Keratinocyte (primary cell): ENCODE results near the gene APOA4. TPM values are rescaled to one million over a fixed set of nuclear protein-coding genes. Genes with fewer than 3 reads are reported as not detected.

Source experiments
- DNase-seq: peaks from one replicate; pipeline ENCODE4 v3.0.0-alpha.2; 2011; ENCODE audit warnings: low read depth, missing footprints, low spot score
- FAIRE-seq: peaks from 2 replicates; lab custom pipeline; 2011; peaks lifted over from hg19 to GRCh38; lab: Jason Lieb, UNC
- H2AFZ ChIP-seq: 2 replicates; pipeline ENCODE4 v1.6.0; 2012; ENCODE audit warnings: low read length, control low read depth, inconsistent platforms; ENCODE audit not compliant: control insufficient read depth
- H3K27ac ChIP-seq: 2 replicates; pipeline ENCODE4 v1.5.1; 2011; ENCODE audit warnings: low read length; ENCODE audit not compliant: control insufficient read depth, insufficient read depth
- H3K27me3 ChIP-seq: 3 replicates; pipeline ENCODE4 v1.6.0; 2011; ENCODE audit warnings: low read length; ENCODE audit not compliant: control insufficient read depth, insufficient read depth; ENCODE audit errors: extremely low read depth
- H3K36me3 ChIP-seq, 2 experiments: 2 replicates in 1 of 2; 3 replicates in 1 of 2; pipeline ENCODE4 v1.5.1; 2011; ENCODE audit warnings: low read length in 2 of 2, mild to moderate bottlenecking in 1 of 2; ENCODE audit not compliant: control insufficient read depth in 2 of 2, insufficient read depth in 2 of 2; ENCODE audit errors: extremely low read depth in 1 of 2
- H3K4me1 ChIP-seq: 3 replicates; pipeline ENCODE4 v1.5.1; 2011; ENCODE audit warnings: low read length; ENCODE audit not compliant: control insufficient read depth, insufficient read depth; ENCODE audit errors: extremely low read depth
- H3K4me2 ChIP-seq: 3 replicates; pipeline ENCODE4 v1.6.0; 2011; ENCODE audit warnings: low read depth, low read length; ENCODE audit not compliant: control insufficient read depth, insufficient read depth; ENCODE audit errors: extremely low read depth
- H3K4me3 ChIP-seq, 3 experiments: fragments of 200-600 bp in 1 of 3; sonication (generic) in 1 of 3; 2 replicates in 2 of 3; 3 replicates in 1 of 3; pipeline ENCODE4 v1.5.1; 2011 to 2016; ENCODE audit warnings: low read length in 3 of 3, mild to moderate bottlenecking in 3 of 3, control low read depth in 2 of 3, inconsistent platforms in 1 of 3, low read depth in 1 of 3, mixed read lengths in 1 of 3, mixed run types in 1 of 3, moderate library complexity in 1 of 3; ENCODE audit not compliant: control insufficient read depth in 2 of 3, insufficient read depth in 2 of 3; ENCODE audit errors: extremely low read depth in 1 of 3
- H3K79me2 ChIP-seq: 2 replicates; pipeline ENCODE4 v1.6.0; 2012; ENCODE audit warnings: low read length; ENCODE audit not compliant: control insufficient read depth, insufficient read depth
- H3K9ac ChIP-seq: 3 replicates; pipeline ENCODE4 v1.6.0; 2011; ENCODE audit warnings: low read length; ENCODE audit not compliant: control insufficient read depth, insufficient read depth; ENCODE audit errors: extremely low read depth
- H3K9me1 ChIP-seq: 3 replicates; pipeline ENCODE4 v1.6.0; 2011; ENCODE audit warnings: low read length; ENCODE audit not compliant: control insufficient read depth, insufficient read depth; ENCODE audit errors: extremely low read depth
- H3K9me3 ChIP-seq: 2 replicates; pipeline ENCODE4 v1.5.1; 2012; ENCODE audit warnings: low read depth, low read length; ENCODE audit not compliant: control insufficient read depth
- H4K20me1 ChIP-seq: 3 replicates; pipeline ENCODE4 v1.6.0; 2011; ENCODE audit warnings: low read length; ENCODE audit not compliant: control insufficient read depth, insufficient read depth; ENCODE audit errors: extremely low read depth
- EZH2 ChIP-seq: IDR thresholded peaks from one replicate; pipeline ENCODE4 v1.6.1; 2012; ENCODE audit warnings: inconsistent platforms, mild to moderate bottlenecking, low read length, moderate library complexity
- dilution Hi-C: fragments of 300-500 bp; cut with MboI; formaldehyde crosslinking; loops from one replicate; pipeline ENCODE4 v1.7.0; 2020; ENCODE audit warnings: low sequenced_read_pairs; ENCODE audit not compliant: extremely low pct_ligation_motif_present
- polyA plus RNA-seq, 5 experiments: library from polyadenylated mRNA; depleted of rRNA in 3 of 5; stranded (reverse) in 3 of 5; stranded (forward) in 1 of 5; unstranded in 1 of 5; fragments of >200 nt; gene quantifications; 1 replicate in 1 of 5; 2 replicates in 3 of 5; 3 replicates in 1 of 5; pipeline versions ENCODE4 v1.2.1 to v1.2.3, GENCODE V29; 2011 to 2012; ENCODE audit warnings: missing spikeins in 2 of 5, low read depth in 1 of 5, low replicate concordance in 1 of 5
- TF ChIP-seq, protein P1 (sequence below), 3 experiments: IDR thresholded peaks in 1 of 3; conservative IDR thresholded peaks in 1 of 3; optimal IDR thresholded peaks in 1 of 3; 2 replicates in 2 of 3; 3 replicates in 1 of 3; pipeline versions ENCODE3 to v1.5.1; 2011; ENCODE audit warnings: low read length in 3 of 3, mild to moderate bottlenecking in 3 of 3, moderate library complexity in 2 of 3, control low read depth in 1 of 3, inconsistent platforms in 1 of 3; ENCODE audit not compliant: insufficient read depth in 2 of 3; ENCODE audit errors: extremely low read depth in 1 of 3

Gene APOA4
- polyA plus RNA-seq, 1 donor (not counting 4 experiments of a cell fraction or from before 2014, with no cell fraction given) = not detected

DNA sequence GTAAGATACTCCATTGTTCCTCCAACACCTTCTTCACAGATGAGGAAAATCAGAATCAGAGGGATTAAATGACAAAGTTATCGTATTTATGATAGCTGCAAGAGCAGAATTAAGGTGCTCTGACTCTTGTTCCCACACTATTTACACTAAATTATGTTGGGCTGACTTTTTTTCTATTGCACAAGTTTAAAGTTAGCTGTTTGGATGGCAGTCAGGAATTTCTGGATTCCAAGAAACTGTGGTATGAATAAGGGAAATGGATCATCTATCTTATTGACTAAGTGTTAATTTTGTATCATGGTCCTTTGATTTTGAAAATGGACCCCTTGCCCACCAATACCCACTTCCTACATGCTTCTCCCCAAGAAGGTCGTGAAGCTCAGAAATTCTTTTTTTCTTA lies 34.2 kb upstream of the APOA4 start:
- no peaks in the 10 kb centered on the region for H3K27me3 ChIP-seq
- dilution Hi-C loops = no loop called here
- H3K36me3 ChIP-seq = peaks cover 10 to 17% of the 10 kb centered on the region in 2 experiments
- H3K4me3 ChIP-seq = no peak overlapping the region
- DNase-seq (no peak), FAIRE-seq (no peak)
- no peaks in the 10 kb centered on the region for H3K9me3 ChIP-seq
- H3K4me2 ChIP-seq = no peak overlapping the region
- no peak overlapping the region for H3K9ac ChIP-seq
- no peak for TF ChIP-seq EZH2
- TF ChIP-seq, protein P1, sequence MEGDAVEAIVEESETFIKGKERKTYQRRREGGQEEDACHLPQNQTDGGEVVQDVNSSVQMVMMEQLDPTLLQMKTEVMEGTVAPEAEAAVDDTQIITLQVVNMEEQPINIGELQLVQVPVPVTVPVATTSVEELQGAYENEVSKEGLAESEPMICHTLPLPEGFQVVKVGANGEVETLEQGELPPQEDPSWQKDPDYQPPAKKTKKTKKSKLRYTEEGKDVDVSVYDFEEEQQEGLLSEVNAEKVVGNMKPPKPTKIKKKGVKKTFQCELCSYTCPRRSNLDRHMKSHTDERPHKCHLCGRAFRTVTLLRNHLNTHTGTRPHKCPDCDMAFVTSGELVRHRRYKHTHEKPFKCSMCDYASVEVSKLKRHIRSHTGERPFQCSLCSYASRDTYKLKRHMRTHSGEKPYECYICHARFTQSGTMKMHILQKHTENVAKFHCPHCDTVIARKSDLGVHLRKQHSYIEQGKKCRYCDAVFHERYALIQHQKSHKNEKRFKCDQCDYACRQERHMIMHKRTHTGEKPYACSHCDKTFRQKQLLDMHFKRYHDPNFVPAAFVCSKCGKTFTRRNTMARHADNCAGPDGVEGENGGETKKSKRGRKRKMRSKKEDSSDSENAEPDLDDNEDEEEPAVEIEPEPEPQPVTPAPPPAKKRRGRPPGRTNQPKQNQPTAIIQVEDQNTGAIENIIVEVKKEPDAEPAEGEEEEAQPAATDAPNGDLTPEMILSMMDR (optimal IDR thresholded peaks at IDR 0.05 in 1 of 3, IDR thresholded peaks at IDR 0.05 in 1 of 3, conservative IDR thresholded peaks at IDR 0.05 in 1 of 3; ENCODE audit: extremely low read depth in 1 of 3, insufficient read depth in 2 of 3, low read length in 3 of 3) = no peak
- H3K79me2 ChIP-seq = no peaks in the 10 kb centered on the region
- H4K20me1 ChIP-seq = no peaks in the 10 kb centered on the region
- H2AFZ ChIP-seq = no peak overlapping the region
- H3K9me1 ChIP-seq = no peaks in the 10 kb centered on the region
- H3K4me1 ChIP-seq = peaks cover 45% of the 10 kb centered on the region
- H3K27ac ChIP-seq = no peak overlapping the region

DNA sequence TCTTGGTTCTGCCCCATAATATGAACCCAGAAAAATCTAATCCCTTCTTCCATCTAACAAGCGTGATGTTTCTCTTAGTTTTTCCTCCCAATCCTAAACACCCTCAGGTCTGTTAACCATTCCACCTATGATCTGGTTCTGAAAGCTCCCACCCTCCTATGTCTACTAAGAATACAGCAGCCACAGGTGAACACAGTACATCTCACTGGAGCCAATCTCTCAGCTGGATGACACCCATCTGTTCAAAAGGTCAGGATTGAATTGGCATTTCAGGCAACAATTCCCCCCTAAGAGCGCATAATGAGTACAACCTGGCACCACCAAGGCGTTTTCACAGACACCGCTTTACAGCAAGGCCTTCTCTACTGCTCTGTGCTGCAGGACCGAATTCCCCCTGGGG lies 33.3 kb upstream of the APOA4 start:
- Histone ChIP-seq H3K9ac (no peak overlapping the region), H3K9me1 (peaks cover 2% of the 10 kb centered on the region), H4K20me1 (no peaks in the 10 kb centered on the region), H3K4me2 (no peak overlapping the region), H3K36me3 (peaks cover 10 to 17% of the 10 kb centered on the region in 2 experiments), H3K4me1 (peaks cover 45% of the 10 kb centered on the region), H3K27ac (no peak overlapping the region), H3K9me3 (no peaks in the 10 kb centered on the region), H3K27me3 (no peaks in the 10 kb centered on the region), H3K79me2 (no peaks in the 10 kb centered on the region), H3K4me3 (no peak overlapping the region), H2AFZ (no peak overlapping the region)
- TF ChIP-seq EZH2 = no peak
- TF ChIP-seq, protein P1 (optimal IDR thresholded peaks at IDR 0.05 in 1 of 3, IDR thresholded peaks at IDR 0.05 in 1 of 3, conservative IDR thresholded peaks at IDR 0.05 in 1 of 3; ENCODE audit: extremely low read depth in 1 of 3, insufficient read depth in 2 of 3, low read length in 3 of 3) = no peak
- no peak for DNase-seq
- dilution Hi-C loops = no loop called here
- no peak for FAIRE-seq
